WTC11 (cell line): ENCODE results near the gene NCOA3. TPM values are rescaled to one million over a fixed set of nuclear protein-coding genes. Genes with fewer than 3 reads are reported as not detected.

ENCODE experiments used
- ATAC-seq: fragments of 200-7000 bp; cut with Tn5 transposase; 2 replicates; pipeline ENCODE4 v1.10.0; 2021; ENCODE audit warnings: mild to moderate bottlenecking, moderate library complexity
- CTCF ChIA-PET: fragments of 300-600 bp; sonication (Branson Sonifier 250); formaldehyde crosslinking; loops from one replicate; lab custom pipeline; 2021; ENCODE audit warnings: antibody characterized with exemption; lab: Charles Lee
- POLR2A ChIA-PET: fragments of 350-600 bp; sonication (Branson Sonifier 250); formaldehyde crosslinking; loops from one replicate; lab custom pipeline; 2021; ENCODE audit warnings: antibody characterized with exemption; lab: Charles Lee
- DNase-seq: peaks from one replicate; pipeline ENCODE4 v3.0.0; 2021; ENCODE audit warnings: low spot score
- H3K27ac Mint-ChIP-seq: 2 replicates; pipeline ENCODE4 v1.8.0; 2021; ENCODE audit warnings: mixed read lengths
- H3K27me3 Mint-ChIP-seq: 2 replicates; pipeline ENCODE4 v1.8.0; 2021; ENCODE audit warnings: low read depth, mild to moderate bottlenecking, moderate library complexity, mixed read lengths
- H3K36me3 Mint-ChIP-seq: 2 replicates; pipeline ENCODE4 v1.8.0; 2021; ENCODE audit warnings: mixed read lengths
- H3K4me1 Mint-ChIP-seq: 2 replicates; pipeline ENCODE4 v1.8.0; 2022; ENCODE audit warnings: mixed read lengths
- H3K4me3 Mint-ChIP-seq: 2 replicates; pipeline ENCODE4 v1.8.0; 2021; ENCODE audit warnings: mild to moderate bottlenecking, moderate library complexity, mixed read lengths
- H3K9me3 Mint-ChIP-seq: 2 replicates; pipeline ENCODE4 v1.8.0; 2021; ENCODE audit warnings: mixed read lengths
- AR ChIP-seq: fragments of 250-450 bp; sonication (Bioruptor Pico); IDR thresholded peaks from 2 replicates; pipeline ENCODE4 v1.9.0; 2021; ENCODE audit warnings: mild to moderate bottlenecking
- CTCF ChIP-seq: fragments of 200-600 bp; IDR thresholded peaks from 2 replicates; pipeline ENCODE4 v1.8.0; 2022; ENCODE audit warnings: antibody characterized with exemption
- JUN ChIP-seq: sonication (generic); formaldehyde crosslinking; IDR thresholded peaks from 2 replicates; pipeline ENCODE4 v1.8.0; 2023; ENCODE audit warnings: mild to moderate bottlenecking, missing genetic modification reagents
- MYBL2 ChIP-seq: sonication (generic); formaldehyde crosslinking; IDR thresholded peaks from 2 replicates; pipeline ENCODE4 v1.8.1; 2023; ENCODE audit warnings: mild to moderate bottlenecking, moderate library complexity, missing genetic modification reagents
- NR2C2 ChIP-seq: sonication (generic); formaldehyde crosslinking; IDR thresholded peaks from 2 replicates; pipeline ENCODE4 v1.8.0; 2022; ENCODE audit warnings: mild to moderate bottlenecking, missing genetic modification reagents
- TP53 ChIP-seq: sonication (generic); formaldehyde crosslinking; IDR thresholded peaks from 2 replicates; pipeline ENCODE4 v1.8.1; 2023; ENCODE audit warnings: mild to moderate bottlenecking, missing genetic modification reagents
- ZNF425 ChIP-seq: fragments of 250-450 bp; sonication (Bioruptor Pico); conservative IDR thresholded peaks from 2 replicates; pipeline ENCODE4 v1.9.0; 2021; ENCODE audit warnings: mild to moderate bottlenecking
- ZNF532 ChIP-seq: fragments of 250-450 bp; sonication (Bioruptor Pico); IDR thresholded peaks from 2 replicates; pipeline ENCODE4 v1.9.0; 2021; ENCODE audit warnings: mild to moderate bottlenecking, borderline replicate concordance
- total RNA-seq: library from RNA; stranded (reverse); gene quantifications from 3 replicates; pipeline ENCODE4 v1.2.3, GENCODE V29; 2021

Gene NCOA3
- total RNA-seq, 1 experiment from 2014 or later = 25.2 TPM

- POLR2A ChIA-PET = no interaction called here
- H3K27me3 Mint-ChIP-seq = no peaks in the 10 kb centered on the region
- H3K9me3 Mint-ChIP-seq = peaks cover 8% of the 10 kb centered on the region
- CTCF ChIA-PET = interaction anchor here (0.9 to 1.5 kb wide), 2 partner anchors 19 to 132 kb away, joined by 3 to 9 read pairs; no protein-coding TSS in a partner anchor
- ATAC-seq = no peak
- no peak overlapping the region for H3K4me3 Mint-ChIP-seq
- TF ChIP-seq ZNF532 (CRISPR knock-in tag) = no peak
- TF ChIP-seq ZNF425 (CRISPR knock-in tag) = no peak
- no peak for TF ChIP-seq JUN
- no peak for TF ChIP-seq TP53 (CRISPR knock-in tag)
- TF ChIP-seq AR (CRISPR knock-in tag) = no peak
- H3K4me1 Mint-ChIP-seq = peaks cover 17% of the 10 kb centered on the region
- H3K27ac Mint-ChIP-seq = peak overlapping the region; percentile 30; the same call in 1 of the 2 replicates
- H3K36me3 Mint-ChIP-seq = peaks cover 13% of the 10 kb centered on the region
- no peak for DNase-seq
Measured at GRCh38 chr20:47515843-47516242, 14.2 kb downstream of the NCOA3 start.

GRCh38 chr20:47521059-47521808 is 19.5 kb downstream of the NCOA3 start:
- ATAC-seq = peak; percentile 39
- Mint-ChIP-seq H3K4me3 (no peak overlapping the region), H3K27ac (peak overlapping the region; percentile 64; the same call in 1 of the 2 replicates), H3K9me3 (peaks cover 29% of the 10 kb centered on the region), H3K27me3 (no peaks in the 10 kb centered on the region; the same call in 1 of the 2 replicates), H3K36me3 (peaks cover 37% of the 10 kb centered on the region), H3K4me1 (peaks cover 20% of the 10 kb centered on the region)
- peak; percentile 72 for DNase-seq
- TF ChIP-seq AR (CRISPR knock-in tag) (no peak), MYBL2 (no peak), NR2C2 (CRISPR knock-in tag) (no peak), CTCF (peak; percentile 65)
- ChIA-PET POLR2A (interaction anchor here (0.6 kb wide), 1 partner anchor 19 kb away, joined by 3 read pairs; no protein-coding TSS in a partner anchor), CTCF (interaction anchor here (0.5 to 1.6 kb wide), 14 partner anchors 14 to 591 kb away, joined by 3 to 11 read pairs (median 4); partner anchors contain the start of gene NCOA3)
